GM21825 (cell line): Measurements from ENCODE around the gene UBAC1.
"Not testable (repeated sequence)": the region's sequence is repeated elsewhere in the genome, so short reads cannot be mapped to it uniquely, and the experiment has no call there.

Source experiments
- ATAC-seq: cut with Tn5 transposase; IDR thresholded peaks from one replicate; pipeline ENCODE4 v1.9.1; 2021; ENCODE audit warnings: mild to moderate bottlenecking, moderate library complexity; ENCODE audit not compliant: unreplicated experiment

Gene UBAC1

GRCh38 chr9:135943604-135944003 lies 17.6 kb downstream of the UBAC1 start:
- not testable (repeated sequence) for ATAC-seq

DNA sequence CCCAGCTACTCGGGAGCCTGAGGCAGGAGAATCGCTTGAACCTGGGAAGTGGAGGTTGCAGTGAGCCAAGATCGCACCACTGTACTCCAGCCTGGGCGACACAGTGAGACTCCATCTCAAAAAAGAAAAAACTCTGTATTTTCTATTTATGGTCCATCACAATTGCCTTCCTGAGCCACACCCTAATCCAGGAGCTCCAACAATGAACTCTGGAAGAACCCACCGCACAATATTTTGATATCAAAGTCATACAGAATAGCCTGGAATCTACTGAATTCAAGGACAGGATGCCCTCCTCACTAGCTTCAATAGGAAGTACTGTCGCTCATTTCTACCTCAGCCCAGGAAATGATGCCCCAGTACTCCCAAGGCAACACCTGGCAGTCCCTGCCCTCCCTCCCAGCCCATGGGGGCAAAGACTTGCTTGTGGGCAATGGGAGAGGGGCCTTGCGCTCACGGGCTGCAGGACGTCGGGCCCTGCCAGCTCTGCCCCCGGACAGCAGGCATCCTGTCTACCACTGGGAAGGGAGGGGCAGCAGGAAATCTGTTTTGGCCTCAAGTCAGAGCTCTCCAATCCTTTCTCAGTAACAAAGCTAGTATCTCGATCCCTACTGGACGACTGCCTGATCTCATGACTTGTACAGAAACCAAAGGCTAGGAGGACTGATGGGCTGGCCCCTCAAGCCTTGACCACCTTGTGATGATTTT lies 19.7 kb downstream of the UBAC1 start:
- ATAC-seq: no peak

DNA sequence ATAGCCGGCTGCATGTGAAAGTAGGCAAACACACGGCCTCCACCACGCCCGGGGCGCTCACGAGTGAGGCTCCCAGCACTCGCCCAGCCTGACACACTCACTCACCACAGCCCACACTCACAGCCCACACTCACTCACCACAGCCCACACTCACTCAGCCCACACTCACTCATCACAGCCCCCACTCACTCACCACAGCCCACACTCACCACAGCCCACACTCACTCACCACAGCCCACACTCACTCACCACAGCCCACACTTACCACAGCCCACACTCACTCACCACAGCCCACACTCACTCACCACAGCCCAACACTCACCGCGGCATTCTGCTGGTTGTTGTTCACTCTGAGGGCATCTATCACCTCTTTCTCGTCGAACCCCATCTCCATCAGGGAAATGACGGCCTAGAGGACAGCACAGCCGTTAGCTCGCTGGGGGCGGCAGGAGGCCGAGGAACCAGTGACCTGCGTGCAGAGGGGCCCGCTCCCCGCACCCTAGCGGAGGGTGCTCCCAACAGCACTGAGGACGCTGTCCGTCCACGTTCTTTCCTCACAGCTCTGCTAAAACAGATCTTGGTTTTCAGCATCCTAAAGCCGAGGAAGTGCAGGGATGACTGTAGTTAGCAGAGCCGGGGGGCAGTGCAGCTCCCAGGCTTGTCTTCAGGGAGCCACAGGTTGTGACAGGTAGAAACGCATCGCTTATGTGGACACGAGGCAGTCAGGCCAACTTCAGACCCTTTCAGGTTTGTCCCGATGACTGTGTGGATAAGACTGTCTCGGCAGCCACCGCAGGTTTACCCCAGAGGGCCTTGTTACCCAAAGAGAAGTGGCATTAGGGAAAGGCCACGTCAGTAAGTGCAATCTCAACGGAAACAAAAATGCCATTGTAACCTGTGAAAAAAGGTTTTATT lies 21.6 kb downstream of the UBAC1 start:
- no peak for ATAC-seq

GRCh38 chr9:135937521-135938489 lies 23.4 kb downstream of the UBAC1 start:
- ATAC-seq: no peak

DNA sequence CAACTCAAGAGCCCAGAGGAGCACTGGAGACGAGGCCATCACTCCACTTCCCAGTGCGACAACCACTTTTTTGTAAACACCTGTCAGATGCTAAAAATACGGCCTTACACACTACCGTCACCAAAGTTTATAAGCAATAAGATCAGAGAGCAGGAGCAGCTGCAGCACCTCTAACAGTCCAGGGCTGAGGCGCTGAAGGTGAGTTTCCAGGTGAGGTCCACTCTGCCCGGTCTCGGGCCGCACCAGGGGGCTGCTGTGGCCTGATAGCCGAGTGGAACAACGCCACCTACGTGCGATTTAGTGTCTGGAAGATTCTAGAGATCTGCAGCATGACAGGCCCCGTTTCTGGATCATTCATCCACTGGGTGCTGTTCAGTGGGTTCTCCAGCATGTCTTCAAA lies 28.1 kb downstream of the UBAC1 start:
- no peak for ATAC-seq

GRCh38 chr9:135932656-135933055 lies 28.5 kb downstream of the UBAC1 start:
- ATAC-seq: no peak

GRCh38 chr9:135931349-135931820 lies 29.8 kb downstream of the UBAC1 start:
- no peak for ATAC-seq

DNA sequence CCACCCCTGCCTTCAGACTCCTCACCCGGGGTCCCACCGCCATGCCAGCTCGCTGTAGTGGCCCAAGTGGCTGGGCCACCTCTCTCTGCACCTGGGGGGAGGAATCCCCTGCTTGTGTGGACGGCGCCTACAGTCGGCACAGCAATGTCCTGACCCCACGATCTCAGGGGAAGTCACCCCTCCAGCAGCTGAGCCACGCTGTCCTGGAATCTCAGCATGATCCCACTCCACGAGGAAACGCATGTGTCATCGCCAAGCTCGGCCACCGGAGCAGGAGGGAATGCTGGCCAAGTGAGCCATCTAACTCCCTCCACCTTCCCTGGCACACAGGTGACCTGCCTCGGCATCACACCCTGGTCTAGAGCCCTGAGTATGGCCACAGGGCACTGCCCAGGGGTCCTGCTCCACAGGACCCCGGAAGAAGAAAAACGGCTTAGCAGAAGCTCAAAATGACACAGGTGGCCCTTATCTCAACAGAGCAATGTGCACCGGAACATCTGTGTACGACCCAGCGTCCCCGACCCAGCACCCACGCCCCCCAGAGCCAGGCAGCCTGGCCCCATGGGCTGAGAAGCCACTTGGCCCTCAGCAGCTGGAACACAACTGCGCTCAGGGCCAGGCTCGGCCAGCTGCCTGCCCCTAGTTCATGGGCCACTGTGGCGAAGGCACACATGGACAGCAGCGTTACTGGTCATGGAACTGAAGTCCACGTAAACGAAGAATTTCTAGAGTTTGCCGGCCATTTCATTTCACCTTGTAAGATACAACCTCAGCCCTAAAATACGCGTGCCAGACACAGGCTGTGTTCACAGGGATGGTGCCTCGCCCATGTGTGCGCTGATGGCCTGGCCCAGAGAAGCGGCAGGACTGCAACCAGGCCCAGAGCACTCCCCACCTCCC lies 30.5 kb downstream of the UBAC1 start:
- no peak for ATAC-seq

- no peak for ATAC-seq
These were observed 31.3 kb downstream of the UBAC1 start for GRCh38 chr9:135929656-135930445.

DNA sequence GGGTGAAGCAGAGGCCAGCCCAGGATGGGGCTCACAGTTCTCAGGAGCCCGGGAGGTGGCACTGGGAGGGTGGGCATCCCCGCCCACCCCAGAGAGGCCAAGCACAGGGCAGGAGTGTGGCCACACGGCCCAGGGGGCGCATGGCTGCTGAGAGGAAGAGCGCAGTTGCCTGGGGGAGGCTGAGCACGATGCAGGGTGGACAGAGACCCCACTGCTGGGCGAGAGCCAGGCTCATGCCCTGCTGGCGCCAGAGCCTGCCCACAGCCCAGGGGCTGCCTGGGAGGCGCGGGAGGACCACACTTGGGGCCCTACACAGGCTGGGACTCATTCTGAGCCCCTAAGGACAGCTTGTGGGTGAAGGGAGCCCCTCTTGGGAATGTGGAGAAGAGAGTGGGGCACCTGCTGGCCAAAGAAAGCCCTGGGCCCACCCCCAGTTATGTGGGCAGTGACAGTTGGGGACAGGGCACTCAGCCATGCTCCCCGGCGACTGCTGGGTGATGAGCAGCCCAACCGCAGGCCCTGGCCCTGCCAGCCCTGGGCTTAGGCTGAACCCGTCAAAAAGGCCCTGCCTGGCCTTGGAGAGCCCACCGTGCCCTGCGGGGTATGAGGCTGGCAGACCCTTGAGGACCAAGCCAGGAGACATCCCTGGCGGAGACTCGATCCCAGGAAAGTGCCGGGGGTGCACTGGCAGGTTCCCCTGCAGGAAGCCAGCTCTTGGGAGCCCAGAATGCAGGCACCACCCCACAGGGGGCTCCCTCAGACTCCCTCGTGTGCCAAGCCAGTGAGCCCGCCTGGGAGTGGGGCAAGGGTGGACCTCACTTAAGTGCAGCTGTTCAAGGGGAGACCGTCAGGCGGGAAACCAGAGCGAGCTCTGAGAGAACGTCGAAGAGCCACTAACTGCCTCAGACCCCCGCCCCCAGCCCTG lies 32.2 kb downstream of the UBAC1 start:
- no peak for ATAC-seq

DNA sequence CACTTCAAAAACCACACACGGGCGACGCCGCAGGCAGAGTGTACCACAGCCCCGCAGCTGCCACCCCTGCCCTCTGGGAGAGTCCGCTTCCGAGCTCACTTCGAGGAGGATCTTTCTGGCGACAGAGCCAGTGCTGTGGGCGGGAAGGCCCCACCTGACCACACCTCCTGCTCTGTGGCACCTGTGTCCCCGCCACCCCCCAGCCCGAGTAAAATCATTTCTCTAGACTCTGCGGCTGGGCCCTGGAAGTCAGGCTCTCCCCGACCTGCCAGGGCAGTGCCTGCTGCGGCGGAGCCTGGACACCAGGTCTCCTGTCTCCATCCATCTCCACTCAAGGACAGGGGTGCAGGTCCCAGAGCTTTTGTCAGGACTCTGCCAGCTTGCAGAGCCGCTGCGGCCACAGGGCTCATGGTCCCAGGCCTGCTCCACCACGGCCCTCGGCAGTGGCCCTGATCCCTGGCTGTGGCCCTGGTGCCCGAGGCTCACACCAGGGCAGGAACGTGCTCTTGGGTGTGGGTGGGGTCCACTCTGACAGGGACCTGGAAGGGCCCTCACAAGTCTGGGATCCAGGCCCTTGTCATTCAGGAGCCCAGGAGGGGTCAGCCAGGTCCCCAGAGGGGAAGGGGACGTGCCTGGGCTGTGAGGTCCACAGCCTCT lies 33.0 kb downstream of the UBAC1 start:
- ATAC-seq: no peak

DNA sequence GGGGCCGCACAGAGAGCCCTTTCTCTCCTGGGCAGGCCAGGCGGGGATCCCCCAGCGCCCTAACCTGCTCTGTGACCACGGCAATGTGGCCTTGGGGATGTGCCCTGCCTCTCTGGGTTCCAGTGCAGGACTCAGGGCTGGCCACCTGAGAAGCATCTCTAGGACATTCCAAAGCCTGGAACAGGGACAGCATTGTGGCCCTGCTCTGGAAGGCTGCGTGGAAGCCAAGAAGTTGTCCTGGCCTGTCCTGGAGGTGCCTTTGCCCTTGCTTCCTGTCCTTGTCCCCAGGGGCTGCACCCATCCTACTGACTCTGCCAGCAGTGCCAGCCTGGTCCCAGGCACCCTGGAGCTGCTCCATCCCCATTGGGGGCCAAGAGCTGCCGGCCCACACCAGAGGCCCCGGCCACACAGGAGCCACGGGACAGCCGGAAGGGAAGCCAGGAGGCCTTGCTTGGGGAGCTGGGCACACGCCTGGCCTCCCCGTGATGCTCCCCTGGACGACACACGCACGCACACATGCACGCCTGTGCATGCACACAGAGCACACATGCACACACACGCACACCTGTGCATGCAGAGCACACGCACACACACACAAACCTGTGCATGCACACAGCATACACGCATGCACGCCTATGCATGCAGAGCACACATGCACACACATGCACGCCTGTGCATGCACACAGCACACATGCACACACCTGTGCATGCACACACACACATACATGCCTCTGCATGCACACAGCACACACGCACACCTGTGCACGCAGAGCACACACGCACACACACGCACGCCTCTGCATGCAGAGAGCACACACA lies 33.8 kb downstream of the UBAC1 start:
- ATAC-seq: no peak

DNA sequence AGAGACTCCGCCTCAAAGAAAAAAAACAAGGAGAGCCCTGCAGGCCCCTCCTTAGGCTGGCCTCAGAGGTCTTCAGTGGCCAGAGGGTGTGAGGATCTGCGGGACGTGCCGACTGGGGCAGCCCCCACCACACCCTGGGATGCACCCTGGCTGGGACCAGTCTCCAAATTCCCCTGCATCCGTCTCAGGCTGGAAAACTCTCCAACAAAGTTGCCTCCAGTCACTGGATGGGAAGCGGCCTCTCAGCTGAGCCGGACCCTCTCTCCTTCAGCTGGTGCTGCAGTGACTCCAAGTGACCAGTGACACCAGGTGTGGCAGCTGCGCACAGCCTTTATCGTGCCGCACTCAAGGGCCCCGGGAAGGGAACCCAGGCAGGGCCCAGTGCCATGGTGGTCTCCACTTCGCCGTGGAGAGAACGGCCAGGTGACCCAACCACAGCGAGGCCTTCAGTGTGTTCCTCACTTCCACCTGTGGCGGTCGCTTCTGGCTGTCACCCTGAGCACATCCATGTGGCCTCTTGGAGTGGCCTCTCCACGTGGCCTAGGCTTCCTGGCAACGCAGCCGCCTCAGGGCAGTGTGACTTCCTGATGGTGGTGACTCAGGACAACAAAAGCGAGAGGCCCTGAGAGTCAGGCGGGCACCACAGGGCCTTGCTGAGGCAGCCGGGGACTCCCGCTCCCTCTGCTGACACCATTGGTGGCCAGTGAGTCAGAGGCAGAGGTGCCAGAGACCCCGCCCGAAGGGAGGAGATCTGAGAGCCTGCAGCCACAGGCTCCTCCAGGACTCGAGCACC lies 34.6 kb downstream of the UBAC1 start:
- ATAC-seq: no peak

DNA sequence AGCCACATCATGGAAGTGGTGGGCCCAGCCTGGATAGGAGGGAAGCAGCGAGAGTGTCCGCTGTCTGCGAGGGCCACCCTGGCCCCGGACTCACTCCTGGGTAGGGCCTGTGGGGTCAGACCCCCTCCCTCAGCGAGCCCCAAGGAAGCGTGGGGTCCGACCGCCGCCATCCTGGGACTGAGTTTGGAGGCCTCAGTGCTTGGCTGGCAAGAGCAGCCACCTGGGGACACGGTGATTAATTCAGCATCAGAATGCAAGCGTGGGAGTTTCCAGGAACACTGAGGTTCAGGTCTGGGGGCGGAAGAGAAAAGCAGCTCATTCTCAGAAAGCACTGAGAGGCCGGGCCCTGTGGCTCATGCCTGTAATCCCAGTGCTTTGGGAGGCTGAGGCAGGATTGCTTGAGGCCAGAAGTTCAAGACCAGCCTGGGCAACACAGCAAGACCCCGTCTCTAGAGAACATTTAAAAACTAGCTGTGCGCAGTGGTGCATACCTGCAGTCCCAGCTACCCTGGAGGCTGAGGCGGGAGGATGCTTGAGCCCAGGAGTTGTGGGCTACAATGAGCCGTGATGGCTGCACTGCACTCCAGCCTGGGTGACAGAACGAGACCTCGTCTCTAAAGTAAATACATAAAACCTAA lies 35.6 kb downstream of the UBAC1 start:
- no peak for ATAC-seq

GRCh38 chr9:135924628-135925338 lies 36.4 kb downstream of the UBAC1 start:
- no peak for ATAC-seq
